Left lung (tissue), 10 donors: ENCODE measurements around the gene SEMG2. TPM values are rescaled to one million over a fixed set of nuclear protein-coding genes. Genes with fewer than 3 reads are reported as not detected.

ENCODE experiments used
- ATAC-seq: fragments of 200-7000 bp; cut with Tn5 transposase; one replicate; pipeline ENCODE4 v1.9.1; 2020; ENCODE audit warnings: moderate library complexity
- DNase-seq, 4 donors: peaks; one replicate each; pipeline ENCODE4 v3.0.0-alpha.2; 2013 to 2020
- H3K27ac ChIP-seq, 2 donors: fragments of 200-600 bp; sonication (generic) in 1 of 2; one replicate each; pipeline versions ENCODE4 v1.5.0 to v1.8.0; 2020 to 2021
- H3K27me3 ChIP-seq, 2 donors: fragments of 200-600 bp; sonication (generic) in 1 of 2; one replicate each; pipeline versions ENCODE4 v1.5.0 to v1.8.0; 2020 to 2021
- H3K36me3 ChIP-seq, 2 donors: fragments of 200-600 bp; sonication (generic) in 1 of 2; one replicate each; pipeline versions ENCODE4 v1.5.0 to v1.8.0; 2020 to 2021
- H3K4me1 ChIP-seq, 2 donors: fragments of 200-600 bp; one replicate each; pipeline ENCODE4 v1.8.0; 2021
- H3K4me3 ChIP-seq, 2 donors: fragments of 200-600 bp; sonication (generic) in 1 of 2; one replicate each; pipeline versions ENCODE4 v1.5.0 to v1.8.0; 2020 to 2021; ENCODE audit warnings: mild to moderate bottlenecking in 1 of 2
- H3K9me3 ChIP-seq, 2 donors: fragments of 200-600 bp; sonication (generic) in 1 of 2; one replicate each; pipeline versions ENCODE4 v1.5.0 to v1.8.0; 2020 to 2021
- CTCF ChIP-seq, 2 donors: fragments of 200-600 bp; sonication (generic) in 1 of 2; IDR thresholded peaks; one replicate each; pipeline versions ENCODE4 v1.5.0 to v1.8.0; 2021; ENCODE audit warnings: antibody characterized with exemption in 2 of 2
- intact Hi-C, 2 donors: fragments of 100-400 bp; cut with DNase I; formaldehyde crosslinking; loops; one replicate each; pipeline versions ENCODE4 v1.11.2 to v1.14.2; 2022
- polyA plus RNA-seq, 6 donors: library from polyadenylated mRNA; unstranded; fragments of 120-200 nt; gene quantifications; one replicate each; pipeline ENCODE4 v1.2.1, GENCODE V29; 2013; ENCODE audit not compliant: insufficient read length in 6 of 6
- total RNA-seq, 2 donors: library from RNA; stranded (reverse); fragmentation: NEBNext Ultra II Directional; extraction: Animal tissue kit (Norgen Biotek cat#: 25700); gene quantifications; one replicate each; pipeline ENCODE4 v1.2.1, GENCODE V29; 2021
- donor health status: DM: no; HTN: yes; CAD: no.
- donor health status: DM: no; HTN: no; CAD: no.

SEMG2 gene
- total and polyA plus RNA-seq, 8 donors = not detected

GRCh38 chr20:45246109-45246508, 24.9 kb downstream of the SEMG2 start:
- Histone ChIP-seq H3K4me1 (peaks cover 0 to 26% of the 10 kb centered on the region in 2 donors), H3K27me3 (peaks cover 0 to 11% of the 10 kb centered on the region in 2 donors), H3K9me3 (no peaks in the 10 kb centered on the region), H3K36me3 (no peaks in the 10 kb centered on the region), H3K27ac (peak overlapping the region in 1 of 2 donors; percentile 60), H3K4me3 (no peak overlapping the region)
- DNase-seq (no peak), ATAC-seq (no peak)
- TF ChIP-seq CTCF (IDR thresholded peaks at IDR 0.05) = no peak
- intact Hi-C loops = no loop called here

DNA sequence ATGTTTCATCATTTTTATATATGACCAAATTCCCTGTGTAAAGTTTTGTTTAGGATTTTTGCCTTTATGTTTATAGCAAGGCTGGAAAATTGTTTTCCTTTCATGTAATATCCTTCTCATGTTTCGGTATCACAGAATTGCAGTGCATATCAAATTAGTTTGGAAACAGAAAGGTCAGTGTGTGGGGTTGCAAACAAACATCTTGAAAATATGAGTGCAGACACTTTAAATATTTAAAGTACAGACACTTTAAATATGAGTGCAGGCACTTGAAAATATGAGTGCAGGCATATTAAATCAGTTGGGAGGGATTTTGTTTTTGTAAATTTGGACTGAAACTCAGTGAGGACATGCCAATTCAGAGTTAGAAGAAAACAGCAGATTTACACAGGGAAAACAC, 26.7 kb downstream of the SEMG2 start:
- Histone ChIP-seq H3K27ac (no peak overlapping the region), H3K27me3 (peaks cover 0 to 11% of the 10 kb centered on the region in 2 donors), H3K4me3 (no peak overlapping the region), H3K36me3 (no peaks in the 10 kb centered on the region), H3K4me1 (peaks cover 0 to 43% of the 10 kb centered on the region in 2 donors), H3K9me3 (no peaks in the 10 kb centered on the region)
- no peak for DNase-seq
- peak; percentile 73 for ATAC-seq
- intact Hi-C loops = no loop called here
- TF ChIP-seq CTCF (IDR thresholded peaks at IDR 0.05) = no peak

- TF ChIP-seq CTCF (IDR thresholded peaks at IDR 0.05) = no peak
- intact Hi-C loops = no loop called here
Observed at GRCh38 chr20:45248609-45249008, 27.4 kb downstream of the SEMG2 start.

GRCh38 chr20:45251884-45252560, 30.8 kb downstream of the SEMG2 start:
- ATAC-seq = no peak
- Histone ChIP-seq H3K36me3 (no peaks in the 10 kb centered on the region), H3K27me3 (no peaks in the 10 kb centered on the region), H3K9me3 (no peaks in the 10 kb centered on the region), H3K4me3 (peak overlapping the region; percentile 21 to 44), H3K27ac (peak overlapping the region in 1 of 2 donors; percentile 86), H3K4me1 (peaks cover 10 to 63% of the 10 kb centered on the region in 2 donors)
- TF ChIP-seq CTCF (IDR thresholded peaks at IDR 0.05) = no peak
- intact Hi-C loops = no loop called here
- no peak for DNase-seq

More at GRCh38 chr20:45248609-45249008, 27.4 kb downstream of the SEMG2 start:
- Histone ChIP-seq H3K36me3 (no peaks in the 10 kb centered on the region), H3K4me1 (peaks cover 0 to 48% of the 10 kb centered on the region in 2 donors), H3K4me3 (no peak overlapping the region), H3K9me3 (no peaks in the 10 kb centered on the region), H3K27me3 (peaks cover 0 to 11% of the 10 kb centered on the region in 2 donors), H3K27ac (no peak overlapping the region)
- DNase-seq (no peak), ATAC-seq (no peak)

GRCh38 chr20:45253261-45253660, 32.1 kb downstream of the SEMG2 start:
- Histone ChIP-seq H3K9me3 (no peaks in the 10 kb centered on the region), H3K36me3 (no peaks in the 10 kb centered on the region), H3K4me1 (peaks cover 10 to 54% of the 10 kb centered on the region in 2 donors), H3K27me3 (no peaks in the 10 kb centered on the region), H3K27ac (peak overlapping the region in 1 of 2 donors; percentile 86), H3K4me3 (peak overlapping the region; percentile 21 to 44)
- intact Hi-C loops = no loop called here
- DNase-seq (no peak), ATAC-seq (peak; percentile 42)
- no peak for TF ChIP-seq CTCF (IDR thresholded peaks at IDR 0.05)
